Measurements from ENCODE around the gene ZFP37.
"Not testable (repeated sequence)": the region's sequence is repeated elsewhere in the genome, so short reads cannot be mapped to it uniquely, and the experiment has no call there.

Gene ZFP37

DNA sequence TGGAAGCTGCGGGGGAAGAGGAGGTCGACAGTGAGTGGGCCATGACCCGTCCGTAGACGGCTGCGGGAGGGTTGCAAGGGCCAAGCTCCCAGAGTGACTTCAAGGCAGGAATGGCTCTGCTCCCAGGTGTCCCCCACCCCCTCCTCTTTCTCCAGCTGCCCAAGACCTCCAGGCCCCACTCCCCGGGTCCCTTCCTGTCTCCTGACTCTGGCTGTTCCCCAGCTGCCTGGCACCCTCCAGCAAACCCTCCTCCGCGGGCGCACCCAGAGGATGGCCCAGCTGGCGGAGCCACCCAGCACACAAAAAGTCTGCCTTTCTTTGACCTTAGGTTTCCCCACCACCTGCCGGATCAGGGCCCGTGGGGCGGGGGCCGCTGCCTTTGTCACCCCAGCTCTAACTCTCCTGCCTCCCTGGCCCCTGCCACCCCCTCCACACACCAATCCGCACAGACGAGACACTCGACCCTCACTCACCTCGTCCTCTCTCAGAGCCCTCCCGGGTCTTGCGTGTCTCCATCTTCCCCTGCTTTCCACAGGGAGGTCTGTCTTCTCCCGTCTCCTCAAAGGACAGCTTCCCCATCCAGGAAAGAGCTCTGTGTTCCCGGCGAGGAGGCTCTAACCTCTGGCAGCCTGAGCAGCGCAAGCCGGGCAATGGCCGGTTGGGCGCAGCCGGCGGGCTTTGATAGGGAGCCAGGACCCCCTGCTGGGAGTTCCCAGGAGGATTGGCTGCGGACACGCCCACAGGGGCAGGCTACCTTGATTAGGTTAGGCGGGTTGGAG lies 4.7 kb upstream of the ZFP37 start:
- H3K27me3 ChIP-seq (ENCODE audit: insufficient read depth, poor library complexity, severe bottlenecking); DNase-seq (ENCODE audit: low read depth in 1 of 2, low spot score in 1 of 2): not testable (repeated sequence)

DNA sequence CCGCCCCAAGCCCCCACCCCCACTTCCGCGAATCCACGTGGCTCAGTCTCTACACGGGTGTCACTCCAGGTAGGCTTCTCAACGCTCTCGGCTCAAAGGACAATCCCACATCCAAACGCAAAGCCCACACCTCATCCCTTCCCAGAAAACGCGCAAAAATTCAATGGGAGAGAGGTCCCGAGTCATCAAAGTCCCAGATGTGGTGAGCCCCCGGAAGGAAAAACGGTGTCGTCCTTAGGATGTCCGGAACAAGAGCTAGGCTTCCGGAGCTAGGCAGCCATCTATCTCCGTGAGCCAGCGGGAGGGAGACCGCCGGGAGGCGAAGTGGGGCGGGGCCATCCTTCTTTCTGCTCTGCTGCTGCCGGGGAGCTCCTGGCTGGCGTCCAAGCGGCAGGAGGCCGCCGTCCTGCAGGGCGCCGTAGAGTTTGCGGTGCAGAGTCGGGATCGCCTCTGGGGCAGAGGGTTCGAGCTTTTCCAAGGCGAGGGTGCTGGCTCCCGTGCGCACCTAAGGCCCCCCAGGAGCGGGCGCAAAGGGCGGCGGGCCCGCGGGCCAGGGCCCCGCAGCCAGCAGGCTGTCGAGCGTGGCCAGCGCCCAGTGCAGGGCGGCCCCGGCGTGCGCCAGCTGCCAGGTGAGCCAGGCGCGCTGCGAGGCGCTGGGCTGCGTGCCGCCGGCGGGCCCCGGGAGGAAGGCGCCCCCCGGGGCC lies 3.2 kb upstream of the ZFP37 start:
- H3K27me3 ChIP-seq (ENCODE audit: insufficient read depth, poor library complexity, severe bottlenecking); H3K27ac ChIP-seq (replicated peaks); H3K4me3 ChIP-seq (replicated peaks; ENCODE audit: insufficient read depth, low read length); DNase-seq (ENCODE audit: low read depth in 1 of 2, low spot score in 1 of 2): not testable (repeated sequence)

More for the DNA sequence above, 4.7 kb upstream of the ZFP37 start:
- H3K27ac ChIP-seq (replicated peaks); H3K4me3 ChIP-seq (replicated peaks; ENCODE audit: insufficient read depth, low read length): not testable (repeated sequence)

DNA sequence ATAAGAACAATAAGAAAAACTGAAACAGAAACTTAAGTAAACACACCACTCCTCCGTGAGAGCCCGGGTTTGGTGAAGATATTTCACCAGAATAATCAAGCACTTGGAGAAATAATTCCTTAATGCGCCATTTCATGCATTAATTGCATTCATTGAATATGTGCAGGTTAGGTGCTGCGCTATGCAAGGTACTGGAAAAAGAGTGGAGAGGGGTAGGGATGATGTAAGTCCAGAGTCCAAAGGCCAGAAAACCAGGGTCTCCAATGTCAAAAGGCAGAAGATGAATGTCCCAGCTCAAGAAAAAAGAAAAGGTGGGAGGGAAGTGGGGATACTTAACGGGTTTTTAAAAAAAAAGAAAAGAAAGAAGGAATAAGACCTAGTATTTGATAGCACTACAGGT lies 669 bp upstream of the ZFP37 start:
- TF ChIP-seq, protein P1, sequence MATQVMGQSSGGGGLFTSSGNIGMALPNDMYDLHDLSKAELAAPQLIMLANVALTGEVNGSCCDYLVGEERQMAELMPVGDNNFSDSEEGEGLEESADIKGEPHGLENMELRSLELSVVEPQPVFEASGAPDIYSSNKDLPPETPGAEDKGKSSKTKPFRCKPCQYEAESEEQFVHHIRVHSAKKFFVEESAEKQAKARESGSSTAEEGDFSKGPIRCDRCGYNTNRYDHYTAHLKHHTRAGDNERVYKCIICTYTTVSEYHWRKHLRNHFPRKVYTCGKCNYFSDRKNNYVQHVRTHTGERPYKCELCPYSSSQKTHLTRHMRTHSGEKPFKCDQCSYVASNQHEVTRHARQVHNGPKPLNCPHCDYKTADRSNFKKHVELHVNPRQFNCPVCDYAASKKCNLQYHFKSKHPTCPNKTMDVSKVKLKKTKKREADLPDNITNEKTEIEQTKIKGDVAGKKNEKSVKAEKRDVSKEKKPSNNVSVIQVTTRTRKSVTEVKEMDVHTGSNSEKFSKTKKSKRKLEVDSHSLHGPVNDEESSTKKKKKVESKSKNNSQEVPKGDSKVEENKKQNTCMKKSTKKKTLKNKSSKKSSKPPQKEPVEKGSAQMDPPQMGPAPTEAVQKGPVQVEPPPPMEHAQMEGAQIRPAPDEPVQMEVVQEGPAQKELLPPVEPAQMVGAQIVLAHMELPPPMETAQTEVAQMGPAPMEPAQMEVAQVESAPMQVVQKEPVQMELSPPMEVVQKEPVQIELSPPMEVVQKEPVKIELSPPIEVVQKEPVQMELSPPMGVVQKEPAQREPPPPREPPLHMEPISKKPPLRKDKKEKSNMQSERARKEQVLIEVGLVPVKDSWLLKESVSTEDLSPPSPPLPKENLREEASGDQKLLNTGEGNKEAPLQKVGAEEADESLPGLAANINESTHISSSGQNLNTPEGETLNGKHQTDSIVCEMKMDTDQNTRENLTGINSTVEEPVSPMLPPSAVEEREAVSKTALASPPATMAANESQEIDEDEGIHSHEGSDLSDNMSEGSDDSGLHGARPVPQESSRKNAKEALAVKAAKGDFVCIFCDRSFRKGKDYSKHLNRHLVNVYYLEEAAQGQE (IDR thresholded peaks at IDR 0.05; ENCODE audit: insufficient replicate concordance, low read depth): no peak
- no peak for TF ChIP-seq SPI1 (IDR thresholded peaks at IDR 0.05; ENCODE audit: borderline replicate concordance, low read depth)
- H3K4me3 ChIP-seq (replicated peaks; ENCODE audit: insufficient read depth, low read length): peak overlapping the region; percentile 90
- H3K27me3 ChIP-seq (ENCODE audit: insufficient read depth, poor library complexity, severe bottlenecking): no peaks in the 10 kb centered on the region
- H3K27ac ChIP-seq (replicated peaks): peak overlapping the region; percentile 25
- no peak for DNase-seq (ENCODE audit: low read depth in 1 of 2, low spot score in 1 of 2)

DNA sequence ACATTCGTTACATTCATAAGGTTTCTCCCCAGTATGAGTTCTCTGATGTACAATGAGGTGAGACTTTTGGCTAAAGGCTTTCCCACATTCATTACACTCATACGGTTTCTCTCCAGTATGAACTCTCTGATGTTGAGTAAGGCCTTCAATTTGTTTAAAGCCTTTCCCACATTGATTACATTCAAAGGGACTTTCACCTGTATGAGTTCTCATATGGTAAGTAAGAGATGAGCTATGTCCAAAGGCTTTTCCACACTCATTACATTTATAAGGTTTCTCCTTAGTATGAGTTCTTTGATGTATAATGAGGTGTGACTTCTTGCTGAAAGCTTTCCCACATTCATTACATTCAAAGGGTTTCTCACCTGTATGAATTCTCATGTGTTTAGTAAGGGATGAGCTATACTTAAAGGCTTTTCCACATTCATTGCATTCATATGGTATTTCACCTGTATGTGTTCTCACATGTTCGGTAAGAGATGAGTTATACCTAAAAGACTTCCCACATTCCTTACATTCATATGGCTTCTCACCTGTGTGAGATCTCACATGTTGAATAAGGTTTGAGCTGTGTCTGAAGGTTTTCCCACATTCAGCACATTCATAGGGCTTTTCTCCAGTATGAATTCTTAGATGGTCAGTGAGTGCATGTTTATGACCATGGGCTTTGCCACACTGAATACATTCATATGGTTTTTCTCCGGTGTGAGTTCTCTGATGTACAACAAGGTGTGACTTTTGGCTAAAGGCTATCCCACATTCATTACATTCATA lies 13.5 kb downstream of the ZFP37 start:
- Histone ChIP-seq H3K4me3 (replicated peaks; ENCODE audit: insufficient read depth, low read length) (no peak overlapping the region), H3K27me3 (ENCODE audit: insufficient read depth, poor library complexity, severe bottlenecking) (no peaks in the 10 kb centered on the region), H3K27ac (replicated peaks) (no peak overlapping the region)
- no peak for DNase-seq (ENCODE audit: low read depth in 1 of 2, low spot score in 1 of 2)
- TF ChIP-seq POLR2AphosphoS5 (IDR thresholded peaks at IDR 0.05; ENCODE audit: low read depth): no peak

DNA sequence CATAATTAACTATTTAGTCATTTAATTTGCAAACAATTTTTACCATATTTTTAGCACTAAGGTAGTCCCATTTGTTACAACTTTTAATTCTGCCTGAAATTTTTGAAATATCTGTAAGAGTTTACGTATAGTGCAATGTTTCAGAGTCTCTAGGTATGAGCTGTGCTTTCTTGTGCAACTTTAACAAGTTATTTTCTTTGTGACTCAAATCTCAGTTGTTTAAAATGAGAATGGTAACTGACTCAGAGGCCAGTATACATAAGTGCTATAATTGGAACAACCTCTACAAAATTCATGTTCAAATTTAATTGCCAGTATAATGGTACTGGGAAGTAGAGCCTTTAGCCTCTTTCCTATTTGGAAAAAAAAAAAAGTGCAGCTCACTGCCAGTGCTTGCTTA lies 30.3 kb downstream of the ZFP37 start:
- no peak for DNase-seq (ENCODE audit: low read depth in 1 of 2, low spot score in 1 of 2)
- H3K27ac ChIP-seq (replicated peaks): no peak overlapping the region

More for the DNA sequence above, 30.3 kb downstream of the ZFP37 start:
- Histone ChIP-seq H3K4me3 (replicated peaks; ENCODE audit: insufficient read depth, low read length) (no peak overlapping the region), H3K27me3 (ENCODE audit: insufficient read depth, poor library complexity, severe bottlenecking) (no peaks in the 10 kb centered on the region)
- TF ChIP-seq GABPA (IDR thresholded peaks at IDR 0.05; ENCODE audit: low read depth) (no peak), POLR2AphosphoS5 (IDR thresholded peaks at IDR 0.05; ENCODE audit: low read depth) (no peak), SPI1 (IDR thresholded peaks at IDR 0.05; ENCODE audit: borderline replicate concordance, low read depth) (no peak)
- TF ChIP-seq, protein P2, sequence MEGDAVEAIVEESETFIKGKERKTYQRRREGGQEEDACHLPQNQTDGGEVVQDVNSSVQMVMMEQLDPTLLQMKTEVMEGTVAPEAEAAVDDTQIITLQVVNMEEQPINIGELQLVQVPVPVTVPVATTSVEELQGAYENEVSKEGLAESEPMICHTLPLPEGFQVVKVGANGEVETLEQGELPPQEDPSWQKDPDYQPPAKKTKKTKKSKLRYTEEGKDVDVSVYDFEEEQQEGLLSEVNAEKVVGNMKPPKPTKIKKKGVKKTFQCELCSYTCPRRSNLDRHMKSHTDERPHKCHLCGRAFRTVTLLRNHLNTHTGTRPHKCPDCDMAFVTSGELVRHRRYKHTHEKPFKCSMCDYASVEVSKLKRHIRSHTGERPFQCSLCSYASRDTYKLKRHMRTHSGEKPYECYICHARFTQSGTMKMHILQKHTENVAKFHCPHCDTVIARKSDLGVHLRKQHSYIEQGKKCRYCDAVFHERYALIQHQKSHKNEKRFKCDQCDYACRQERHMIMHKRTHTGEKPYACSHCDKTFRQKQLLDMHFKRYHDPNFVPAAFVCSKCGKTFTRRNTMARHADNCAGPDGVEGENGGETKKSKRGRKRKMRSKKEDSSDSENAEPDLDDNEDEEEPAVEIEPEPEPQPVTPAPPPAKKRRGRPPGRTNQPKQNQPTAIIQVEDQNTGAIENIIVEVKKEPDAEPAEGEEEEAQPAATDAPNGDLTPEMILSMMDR (IDR thresholded peaks at IDR 0.05; ENCODE audit: insufficient read depth, low read length): no peak
- TF ChIP-seq, protein P1 (IDR thresholded peaks at IDR 0.05; ENCODE audit: insufficient replicate concordance, low read depth): no peak

Data from HL-60 (cell line).